HG02970 (cell line): Measurements from ENCODE around the gene TMPRSS7.

ENCODE experiments used
- ATAC-seq: cut with Tn5 transposase; IDR thresholded peaks from one replicate; pipeline ENCODE4 v1.9.1; 2021; ENCODE audit warnings: mild to moderate bottlenecking, moderate library complexity, moderate number of reproducible peaks; ENCODE audit not compliant: unreplicated experiment, low FRiP score

Gene TMPRSS7

DNA sequence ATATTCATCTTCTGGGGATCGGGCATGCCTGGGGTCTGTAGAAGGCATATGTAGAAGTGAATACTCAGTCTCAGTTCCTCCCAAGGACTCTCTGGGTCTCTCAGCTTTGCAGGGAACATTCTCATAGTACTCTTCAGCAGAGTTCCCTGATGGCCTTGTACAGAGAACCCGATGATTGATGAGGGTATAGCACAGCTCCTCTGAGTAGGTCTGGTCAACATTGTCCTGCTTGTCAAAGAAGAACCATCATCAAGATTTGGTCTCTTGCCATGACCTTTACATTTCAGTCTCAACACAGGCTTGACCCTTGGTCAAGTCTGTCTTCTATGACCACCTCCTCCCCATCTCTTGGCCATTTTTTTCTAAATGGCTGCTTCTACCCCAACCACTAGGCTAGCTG is 89.0 kb downstream of the TMPRSS7 start:
- no peak for ATAC-seq

- ATAC-seq: no peak
Measured at GRCh38 chr3:112124907-112125607, 90.5 kb downstream of the TMPRSS7 start.

GRCh38 chr3:112126511-112126911 is 92.0 kb downstream of the TMPRSS7 start:
- ATAC-seq: no peak

DNA sequence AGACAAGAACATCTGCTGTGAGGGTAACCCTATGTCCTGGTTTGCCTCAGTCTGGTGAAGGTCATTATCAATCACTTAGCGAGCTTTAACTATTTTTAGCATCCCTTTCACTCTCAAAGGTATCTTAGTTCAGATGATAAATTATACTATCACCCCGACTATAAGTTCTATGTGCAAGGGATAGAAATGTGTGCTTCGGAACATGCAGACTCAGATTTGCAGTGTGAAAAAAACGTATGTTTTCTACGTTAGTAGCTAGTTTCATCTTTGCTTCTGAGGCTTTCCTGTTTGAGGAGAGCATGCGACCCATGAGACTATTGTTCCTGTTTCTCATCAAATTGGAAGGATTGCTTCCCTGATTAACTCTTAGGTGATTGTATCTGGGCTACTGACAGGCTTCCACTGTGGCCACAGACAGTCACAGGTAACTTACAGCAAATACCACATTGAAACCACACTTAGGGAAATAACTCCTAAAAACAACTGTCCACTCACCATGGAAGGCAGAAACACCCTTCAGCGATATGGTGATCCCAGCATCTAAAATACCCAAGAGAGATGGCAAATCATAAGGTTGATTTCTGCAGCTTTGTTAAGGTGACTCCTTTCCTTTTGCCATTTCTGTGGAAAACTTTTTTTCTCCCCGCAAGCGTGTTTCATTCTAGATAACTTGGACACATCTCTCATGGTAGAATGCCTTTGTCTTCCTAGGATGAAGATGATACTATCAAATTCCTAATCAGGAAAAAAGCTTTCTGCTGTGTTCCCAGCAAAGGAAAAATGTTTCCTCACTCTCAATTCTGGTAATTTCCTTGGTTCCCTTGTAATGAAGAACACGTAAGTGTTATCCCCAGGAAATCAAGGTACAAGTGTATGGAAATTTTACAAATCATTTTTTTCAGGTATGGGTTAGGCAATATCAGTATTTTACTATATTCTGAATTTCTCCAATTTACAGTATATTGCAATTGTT is 93.3 kb downstream of the TMPRSS7 start:
- ATAC-seq: no peak

- ATAC-seq: peak; percentile 40
Measured at GRCh38 chr3:112128843-112129727, 94.5 kb downstream of the TMPRSS7 start.

- ATAC-seq: no peak
Measured at GRCh38 chr3:112129925-112130637, 95.5 kb downstream of the TMPRSS7 start.

GRCh38 chr3:112130638-112130993 is 96.1 kb downstream of the TMPRSS7 start:
- ATAC-seq: no peak
